Kidney (tissue), 14 donors: ENCODE data around the gene OR11L1. TPM values are rescaled to one million over a fixed set of nuclear protein-coding genes. Genes with fewer than 3 reads are reported as not detected.

Experiments used
- DNase-seq, 5 donors: peaks; one replicate each; pipeline ENCODE4 v3.0.0-alpha.2; 2013 to 2020
- FAIRE-seq: peaks from 2 replicates; lab custom pipeline; 2012; peaks lifted over from hg19 to GRCh38; lab: Jason Lieb, UNC
- H3K27ac ChIP-seq, 2 donors: one replicate each; pipeline ENCODE4 v1.7.0; 2013; ENCODE audit warnings: low read depth in 2 of 2, low read length in 2 of 2, inconsistent platforms in 1 of 2
- H3K27me3 ChIP-seq: one replicate; pipeline ENCODE4 v1.7.1; 2013; ENCODE audit warnings: low read length, inconsistent platforms; ENCODE audit not compliant: control insufficient read depth, insufficient read depth
- H3K36me3 ChIP-seq, 3 donors: one replicate each; pipeline versions ENCODE4 v1.7.0 to v1.7.1; 2013; ENCODE audit warnings: low read length in 3 of 3, control low read depth in 1 of 3, inconsistent platforms in 1 of 3; ENCODE audit not compliant: insufficient read depth in 3 of 3, control insufficient read depth in 2 of 3
- H3K4me1 ChIP-seq, 3 donors: one replicate each; pipeline versions ENCODE4 v1.7.0 to v1.7.1; 2013; ENCODE audit warnings: low read length in 3 of 3, inconsistent platforms in 1 of 3, low read depth in 1 of 3; ENCODE audit not compliant: control insufficient read depth in 2 of 3, insufficient read depth in 2 of 3
- H3K4me3 ChIP-seq, 3 donors: one replicate each; pipeline versions ENCODE4 v1.7.0 to v1.8.1; 2013; ENCODE audit warnings: low read length in 3 of 3, control low read depth in 1 of 3, inconsistent platforms in 1 of 3
- H3K9ac ChIP-seq, 3 donors: one replicate each; pipeline versions ENCODE4 v1.7.0 to v1.7.1; 2013; ENCODE audit warnings: low read length in 3 of 3, control low read depth in 1 of 3, inconsistent platforms in 1 of 3
- H3K9me3 ChIP-seq, 3 donors: one replicate each; pipeline versions ENCODE4 v1.7.0 to v1.7.1; 2013; ENCODE audit warnings: low read length in 3 of 3, control low read depth in 1 of 3, inconsistent platforms in 1 of 3; ENCODE audit not compliant: control insufficient read depth in 2 of 3, insufficient read depth in 1 of 3
- CTCF ChIP-seq: IDR thresholded peaks from 3 replicates; pipeline ENCODE4 v1.5.1; 2012; ENCODE audit warnings: mild to moderate bottlenecking, moderate library complexity, borderline replicate concordance; ENCODE audit not compliant: insufficient read depth; ENCODE audit errors: extremely low read depth
- intact Hi-C: fragments of 100-400 bp; cut with DNase I; formaldehyde crosslinking; loops from one replicate; pipeline ENCODE4 v1.11.1; 2022
- polyA plus RNA-seq: library from polyadenylated mRNA; stranded (reverse); fragments of 350-450 nt; fragmentation: Illumina TruSeq; extraction: RNeasy Lipid Tissue Mini Kit (QIAGEN cat#74804); gene quantifications from one replicate; pipeline ENCODE4 v1.2.3, GENCODE V29; 2014; ENCODE audit warnings: low read depth, low replicate concordance; ENCODE audit not compliant: insufficient read depth
- total RNA-seq: library from RNA; stranded (reverse); fragmentation: NEBNext Ultra II Directional; extraction: Animal tissue kit (Norgen Biotek cat#: 25700); gene quantifications from one replicate; pipeline ENCODE4 v1.2.1, GENCODE V29; 2021
- donor health status: control.
- donor health status: control.
- donor health status: control.
- donor health status: control.
- donor health status: control.
- donor health status: DM: yes; HTN: yes; CAD: no.
- donor health status: Normal renal cell carcinoma (clear cell type).

OR11L1 gene
- total and polyA plus RNA-seq, 2 donors from 2014 or later, result not detected

- H3K4me1 ChIP-seq, result no peaks in the 10 kb centered on the region
- H3K27me3 ChIP-seq, result no peaks in the 10 kb centered on the region
- H3K36me3 ChIP-seq, result no peaks in the 10 kb centered on the region
- no peak for TF ChIP-seq CTCF
- DNase-seq (no peak), FAIRE-seq (peak; percentile 45)
- no peak overlapping the region for H3K4me3 ChIP-seq
- H3K9ac ChIP-seq, result no peak overlapping the region
- no peak overlapping the region for H3K27ac ChIP-seq
- no peaks in the 10 kb centered on the region for H3K9me3 ChIP-seq
- intact Hi-C loops, result no loop called here
Observed at GRCh38 chr1:247849616-247850015, 7.9 kb upstream of the OR11L1 start.

GRCh38 chr1:247848346-247848745, 6.7 kb upstream of the OR11L1 start:
- TF ChIP-seq CTCF, result no peak
- Histone ChIP-seq H3K36me3 (no peaks in the 10 kb centered on the region), H3K9me3 (no peaks in the 10 kb centered on the region), H3K27ac (no peak overlapping the region), H3K4me1 (no peaks in the 10 kb centered on the region), H3K4me3 (no peak overlapping the region), H3K27me3 (no peaks in the 10 kb centered on the region), H3K9ac (no peak overlapping the region)
- intact Hi-C loops, result no loop called here
- no peak for FAIRE-seq
- DNase-seq, result no peak

- intact Hi-C loops, result no loop called here
- DNase-seq (no peak), FAIRE-seq (no peak)
- no peak for TF ChIP-seq CTCF
- H3K9ac ChIP-seq, result no peak overlapping the region
- H3K9me3 ChIP-seq, result no peaks in the 10 kb centered on the region
- H3K4me1 ChIP-seq, result no peaks in the 10 kb centered on the region
- no peak overlapping the region for H3K4me3 ChIP-seq
- H3K27ac ChIP-seq, result no peak overlapping the region
- no peaks in the 10 kb centered on the region for H3K27me3 ChIP-seq
- H3K36me3 ChIP-seq, result no peaks in the 10 kb centered on the region
Observed at GRCh38 chr1:247845693-247846017, 4.0 kb upstream of the OR11L1 start.

GRCh38 chr1:247845011-247845692, 3.5 kb upstream of the OR11L1 start:
- H3K27me3 ChIP-seq, result no peaks in the 10 kb centered on the region
- no peaks in the 10 kb centered on the region for H3K9me3 ChIP-seq
- H3K9ac ChIP-seq, result no peak overlapping the region
- H3K27ac ChIP-seq, result no peak overlapping the region
- FAIRE-seq (no peak), DNase-seq (peak in 1 of 5 donors; percentile 5)
- H3K4me3 ChIP-seq, result no peak overlapping the region
- TF ChIP-seq CTCF, result no peak
- H3K36me3 ChIP-seq, result no peaks in the 10 kb centered on the region
- intact Hi-C loops, result no loop called here
- H3K4me1 ChIP-seq, result no peaks in the 10 kb centered on the region
